GM12878 (cell line): ENCODE measurements around the gene TRIM38. TPM values are rescaled to one million over a fixed set of nuclear protein-coding genes. Genes with fewer than 3 reads are reported as not detected.

Experiments
- BACH1 ChIP-seq: fragments of 450-650 bp; IDR thresholded peaks from 2 replicates; pipeline ENCODE4 v1.6.1; 2017; ENCODE audit warnings: mild to moderate bottlenecking, borderline replicate concordance
- BCL11A ChIP-seq: IDR thresholded peaks from 2 replicates; pipeline ENCODE4 v1.6.1; 2011; ENCODE audit warnings: low read depth, low read length
- BCL3 ChIP-seq: IDR thresholded peaks from 2 replicates; pipeline ENCODE4 v1.6.1; 2011; ENCODE audit warnings: borderline replicate concordance, low read depth, mild to moderate bottlenecking, moderate library complexity, low read length; ENCODE audit not compliant: insufficient read depth, poor library complexity, severe bottlenecking
- EP300 ChIP-seq, 2 experiments: fragments of 150-350 bp in 1 of 2; IDR thresholded peaks; 2 replicates each; pipeline ENCODE4 v1.6.1; 2011 to 2012; ENCODE audit warnings: low read depth in 2 of 2, low read length in 2 of 2, borderline replicate concordance in 1 of 2, improper control_type of control experiment in 1 of 2, inconsistent platforms in 1 of 2; ENCODE audit not compliant: control insufficient read depth in 1 of 2
- GABPA ChIP-seq: IDR thresholded peaks from 2 replicates; pipeline ENCODE4 v1.6.1; 2014; ENCODE audit warnings: antibody characterized with exemption, low read depth, mild to moderate bottlenecking, inconsistent platforms
- LARP7 ChIP-seq: fragments of 450-650 bp; IDR thresholded peaks from 2 replicates; pipeline ENCODE4 v1.6.1; 2017; ENCODE audit warnings: mild to moderate bottlenecking
- MTA2 ChIP-seq: fragments of 450-650 bp; IDR thresholded peaks from 2 replicates; pipeline ENCODE4 v1.6.1; 2016; ENCODE audit warnings: low read depth, mild to moderate bottlenecking, moderate library complexity
- NBN ChIP-seq: fragments of 450-650 bp; IDR thresholded peaks from 2 replicates; pipeline ENCODE4 v1.6.1; 2016
- NFXL1 ChIP-seq: fragments of 450-650 bp; IDR thresholded peaks from 2 replicates; pipeline ENCODE4 v1.6.1; 2017; ENCODE audit warnings: antibody characterized with exemption, mild to moderate bottlenecking, borderline replicate concordance
- NR2F1 ChIP-seq: fragments of 450-650 bp; conservative IDR thresholded peaks from 2 replicates; pipeline ENCODE4 v1.6.1; 2017; ENCODE audit warnings: mild to moderate bottlenecking
- RAD21 ChIP-seq: IDR thresholded peaks from 2 replicates; pipeline ENCODE4 v1.6.1; 2011; ENCODE audit warnings: mild to moderate bottlenecking, low read depth, low read length, moderate library complexity; ENCODE audit not compliant: insufficient read depth
- TCF12 ChIP-seq: IDR thresholded peaks from 2 replicates; pipeline ENCODE4 v1.6.1; 2011; ENCODE audit warnings: low read depth, mild to moderate bottlenecking, low read length
- TCF7 ChIP-seq: IDR thresholded peaks from 2 replicates; pipeline ENCODE4 v1.6.1; 2014; ENCODE audit warnings: antibody characterized with exemption, borderline replicate concordance
- ZNF24 ChIP-seq: fragments of 450-650 bp; IDR thresholded peaks from 2 replicates; pipeline ENCODE4 v1.6.1; 2017; ENCODE audit warnings: antibody characterized with exemption, mild to moderate bottlenecking
- ZNF592 ChIP-seq: fragments of 450-650 bp; IDR thresholded peaks from 2 replicates; pipeline ENCODE4 v1.6.1; 2017; ENCODE audit warnings: mild to moderate bottlenecking, moderate library complexity
- polyA plus RNA-seq, 11 experiments: library from polyadenylated mRNA; depleted of rRNA in 4 of 11; unstranded in 6 of 11; stranded (reverse) in 5 of 11; fragments of >200 nt; fragmentation: Nextera tagmentation in 4 of 11; fragmentation: Illumina TruSeq in 1 of 11; extraction: Ambion mirVana in 4 of 11; extraction: Trizol in 1 of 11; gene quantifications; 1 replicate in 1 of 11; 2 replicates in 10 of 11; pipeline versions ENCODE4 v1.2.1 to v1.2.3, GENCODE V29; 2011 to 2016; ENCODE audit warnings: inconsistent platforms in 2 of 11, missing spikeins in 2 of 11, low read depth in 1 of 11
- total RNA-seq, 4 experiments: library from RNA; depleted of rRNA in 3 of 4; stranded (reverse); fragments of >200 nt in 3 of 4; fragmentation: Illumina TruSeq in 1 of 4; extraction: Trizol in 1 of 4; gene quantifications; 2 replicates each; pipeline versions ENCODE4 v1.2.1 to v1.2.3, GENCODE V29; 2013 to 2021
- TF ChIP-seq, protein P1 (sequence below): fragments of 450-650 bp; formaldehyde crosslinking; IDR thresholded peaks from 2 replicates; pipeline ENCODE4 v1.4.0; 2020; ENCODE audit warnings: mild to moderate bottlenecking, moderate library complexity
- TF ChIP-seq, protein P2 (sequence below): IDR thresholded peaks from 2 replicates; pipeline ENCODE4 v1.6.1; 2011; ENCODE audit warnings: mild to moderate bottlenecking, low read depth, low read length, moderate library complexity; ENCODE audit not compliant: insufficient replicate concordance
- TF ChIP-seq, protein P3 (sequence below): fragments of 450-650 bp; IDR thresholded peaks from 2 replicates; pipeline ENCODE4 v1.6.1; 2014; ENCODE audit warnings: mild to moderate bottlenecking

TRIM38 gene
- total and polyA plus RNA-seq, 10 of the 15 experiments (the other 5 are each of a cell fraction or from before 2014, with no cell fraction given), result 4.5 to 14.7 (median 11.1) TPM

GRCh38 chr6:26026833-26027490 lies 64.4 kb downstream of the TRIM38 start (continued):
- TF ChIP-seq BCL3 (peak; percentile 58), ZNF592 (no peak), TCF7 (peak; percentile 75; the same call in 1 of the 2 replicates), BACH1 (peak; percentile 93), MTA2 (peak; percentile 59; the same call in 1 of the 2 replicates), BCL11A (0 out of 2 replicates have a peak, but pooled peaks have one; percentile 15), GABPA (no peak; the same call in 1 of the 2 replicates), NFXL1 (peak; percentile 95), EP300 (IDR thresholded peaks at IDR 0.05; ENCODE audit: borderline replicate concordance in 1 of 2, control insufficient read depth in 1 of 2, low read depth in 2 of 2, low read length in 2 of 2) (peak; percentile 50 to 67; a peak in 2 of 4 replicates), NR2F1 (no peak; the same call in 1 of the 2 replicates), LARP7 (peak; percentile 85), ZNF24 (no peak), NBN (peak; percentile 89), TCF12 (peak; percentile 91; the same call in 1 of the 2 replicates), RAD21 (no peak)
- TF ChIP-seq, protein P1, sequence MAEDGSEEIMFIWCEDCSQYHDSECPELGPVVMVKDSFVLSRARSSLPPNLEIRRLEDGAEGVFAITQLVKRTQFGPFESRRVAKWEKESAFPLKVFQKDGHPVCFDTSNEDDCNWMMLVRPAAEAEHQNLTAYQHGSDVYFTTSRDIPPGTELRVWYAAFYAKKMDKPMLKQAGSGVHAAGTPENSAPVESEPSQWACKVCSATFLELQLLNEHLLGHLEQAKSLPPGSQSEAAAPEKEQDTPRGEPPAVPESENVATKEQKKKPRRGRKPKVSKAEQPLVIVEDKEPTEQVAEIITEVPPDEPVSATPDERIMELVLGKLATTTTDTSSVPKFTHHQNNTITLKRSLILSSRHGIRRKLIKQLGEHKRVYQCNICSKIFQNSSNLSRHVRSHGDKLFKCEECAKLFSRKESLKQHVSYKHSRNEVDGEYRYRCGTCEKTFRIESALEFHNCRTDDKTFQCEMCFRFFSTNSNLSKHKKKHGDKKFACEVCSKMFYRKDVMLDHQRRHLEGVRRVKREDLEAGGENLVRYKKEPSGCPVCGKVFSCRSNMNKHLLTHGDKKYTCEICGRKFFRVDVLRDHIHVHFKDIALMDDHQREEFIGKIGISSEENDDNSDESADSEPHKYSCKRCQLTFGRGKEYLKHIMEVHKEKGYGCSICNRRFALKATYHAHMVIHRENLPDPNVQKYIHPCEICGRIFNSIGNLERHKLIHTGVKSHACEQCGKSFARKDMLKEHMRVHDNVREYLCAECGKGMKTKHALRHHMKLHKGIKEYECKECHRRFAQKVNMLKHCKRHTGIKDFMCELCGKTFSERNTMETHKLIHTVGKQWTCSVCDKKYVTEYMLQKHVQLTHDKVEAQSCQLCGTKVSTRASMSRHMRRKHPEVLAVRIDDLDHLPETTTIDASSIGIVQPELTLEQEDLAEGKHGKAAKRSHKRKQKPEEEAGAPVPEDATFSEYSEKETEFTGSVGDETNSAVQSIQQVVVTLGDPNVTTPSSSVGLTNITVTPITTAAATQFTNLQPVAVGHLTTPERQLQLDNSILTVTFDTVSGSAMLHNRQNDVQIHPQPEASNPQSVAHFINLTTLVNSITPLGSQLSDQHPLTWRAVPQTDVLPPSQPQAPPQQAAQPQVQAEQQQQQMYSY (CRISPR knock-in tag), result peak; percentile 90
- TF ChIP-seq, protein P2, sequence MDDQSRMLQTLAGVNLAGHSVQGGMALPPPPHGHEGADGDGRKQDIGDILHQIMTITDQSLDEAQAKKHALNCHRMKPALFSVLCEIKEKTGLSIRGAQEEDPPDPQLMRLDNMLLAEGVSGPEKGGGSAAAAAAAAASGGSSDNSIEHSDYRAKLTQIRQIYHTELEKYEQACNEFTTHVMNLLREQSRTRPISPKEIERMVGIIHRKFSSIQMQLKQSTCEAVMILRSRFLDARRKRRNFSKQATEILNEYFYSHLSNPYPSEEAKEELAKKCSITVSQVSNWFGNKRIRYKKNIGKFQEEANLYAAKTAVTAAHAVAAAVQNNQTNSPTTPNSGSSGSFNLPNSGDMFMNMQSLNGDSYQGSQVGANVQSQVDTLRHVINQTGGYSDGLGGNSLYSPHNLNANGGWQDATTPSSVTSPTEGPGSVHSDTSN, result peak; percentile 59
- TF ChIP-seq, protein P3, sequence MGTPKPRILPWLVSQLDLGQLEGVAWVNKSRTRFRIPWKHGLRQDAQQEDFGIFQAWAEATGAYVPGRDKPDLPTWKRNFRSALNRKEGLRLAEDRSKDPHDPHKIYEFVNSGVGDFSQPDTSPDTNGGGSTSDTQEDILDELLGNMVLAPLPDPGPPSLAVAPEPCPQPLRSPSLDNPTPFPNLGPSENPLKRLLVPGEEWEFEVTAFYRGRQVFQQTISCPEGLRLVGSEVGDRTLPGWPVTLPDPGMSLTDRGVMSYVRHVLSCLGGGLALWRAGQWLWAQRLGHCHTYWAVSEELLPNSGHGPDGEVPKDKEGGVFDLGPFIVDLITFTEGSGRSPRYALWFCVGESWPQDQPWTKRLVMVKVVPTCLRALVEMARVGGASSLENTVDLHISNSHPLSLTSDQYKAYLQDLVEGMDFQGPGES, result peak; percentile 70; the same call in 1 of the 2 replicates
